NCI-H1092 treated with DMSO at 0.1 percent for 48 hours (cell line): ENCODE measurements around the gene ATXN1.
"Not testable (repeated sequence)": the region's sequence is repeated elsewhere in the genome, so short reads cannot be mapped to it uniquely, and the experiment has no call there.

Experiments used
- DNase-seq: peaks from one replicate; lab custom pipeline; 2025; lab: John Stamatoyannopoulos, UW

ATXN1 gene

GRCh38 chr6:16760516-16761470, at the start of gene ATXN1:
Gene ATXN1 (minus strand): TSS chr6:16761460.
- no peak for DNase-seq

DNA sequence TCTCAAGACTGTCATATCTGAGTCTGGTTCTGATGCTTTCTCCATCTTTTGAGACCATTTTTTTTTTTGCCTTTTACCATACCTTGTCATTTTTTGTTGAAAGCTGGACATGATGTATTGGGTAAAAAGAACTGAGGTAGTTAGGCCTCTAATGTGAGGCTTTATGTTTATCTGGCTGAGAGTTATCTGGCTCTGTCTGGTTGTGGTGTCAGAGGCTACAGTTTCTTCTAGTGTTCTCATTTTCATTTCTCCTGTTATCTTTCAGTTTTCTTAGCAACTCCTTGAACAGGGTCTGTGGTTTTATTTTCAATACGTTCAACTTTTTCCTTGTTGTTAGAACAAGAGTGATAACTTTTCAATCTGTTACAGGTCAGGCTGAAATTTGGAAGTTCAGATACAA, 49.2 kb upstream of the ATXN1 start:
- DNase-seq: no peak

GRCh38 chr6:16809753-16810358, 48.6 kb upstream of the ATXN1 start:
- no peak for DNase-seq

DNA sequence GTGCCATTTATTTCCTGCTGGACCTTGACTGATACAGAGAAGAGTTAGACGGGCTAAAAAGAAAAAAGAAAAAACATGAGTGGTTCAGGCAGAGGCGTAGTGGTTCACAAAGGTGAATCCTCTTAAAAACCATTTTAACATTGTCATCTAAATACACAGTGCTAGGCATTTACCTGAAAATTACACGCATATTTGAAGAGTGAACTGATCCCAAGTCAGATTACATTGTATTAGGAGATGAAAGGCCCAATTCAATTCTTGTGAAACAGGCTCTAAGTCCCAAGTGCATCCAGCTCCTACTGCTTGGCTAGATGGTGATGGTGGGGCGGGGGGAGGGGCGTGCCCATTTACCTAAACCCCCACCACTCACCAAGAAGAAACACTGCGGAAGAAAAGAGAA, 46.7 kb upstream of the ATXN1 start:
- no peak for DNase-seq

DNA sequence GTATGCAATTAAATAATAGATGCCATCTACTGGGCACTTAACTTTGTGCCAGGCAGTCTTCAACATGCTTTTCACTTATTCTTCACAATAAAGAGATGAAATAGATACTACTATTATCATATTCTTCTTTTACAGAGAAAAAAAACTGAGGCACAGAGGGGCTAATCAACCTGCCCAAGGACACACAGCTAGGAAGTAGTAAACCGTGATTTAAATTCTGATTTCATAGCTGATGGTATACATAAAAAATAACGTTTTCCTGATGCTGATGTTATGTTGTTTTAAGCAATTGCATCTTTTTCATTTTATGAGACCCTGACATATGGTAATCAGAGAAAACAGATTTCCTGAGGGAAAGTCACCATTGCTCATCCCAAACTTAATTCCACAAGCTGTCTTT, 45.1 kb upstream of the ATXN1 start:
- no peak for DNase-seq

- DNase-seq: no peak
Measured at GRCh38 chr6:16805243-16805950, 44.1 kb upstream of the ATXN1 start.

DNA sequence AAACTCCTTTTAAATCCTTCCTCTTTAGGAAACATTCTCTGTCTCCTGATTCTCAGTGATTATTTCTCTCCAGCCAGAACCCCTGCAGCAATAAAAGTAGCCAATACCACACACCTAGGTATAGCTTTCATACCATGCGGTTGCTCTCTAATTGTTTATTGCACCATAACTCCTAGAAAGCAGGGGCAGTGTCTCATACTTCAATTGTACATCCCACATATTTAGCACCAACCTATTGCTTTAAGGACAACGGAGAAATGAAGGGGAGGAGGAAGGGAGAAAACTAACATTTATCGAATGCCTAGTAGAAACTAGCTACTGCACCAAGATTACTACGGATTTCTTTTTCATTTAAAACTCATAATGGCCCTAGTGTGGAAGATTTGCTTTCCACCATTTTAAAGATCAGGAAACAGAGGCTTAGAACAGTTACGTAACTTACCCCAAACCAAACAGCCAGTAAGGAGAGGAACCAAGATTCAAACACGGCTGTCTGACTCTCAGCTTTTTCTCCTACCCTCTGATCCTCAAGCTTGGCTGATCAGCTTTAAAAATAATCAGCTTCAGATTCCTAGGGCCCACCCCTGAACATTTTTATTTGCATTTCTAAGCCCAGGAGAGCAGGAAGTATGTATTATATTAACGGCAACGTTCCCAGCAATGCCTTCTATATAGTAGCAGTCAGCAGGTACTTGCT, 43.4 kb upstream of the ATXN1 start:
- DNase-seq: no peak

- DNase-seq: no peak
Measured at GRCh38 chr6:16803294-16804200, 42.3 kb upstream of the ATXN1 start.

DNA sequence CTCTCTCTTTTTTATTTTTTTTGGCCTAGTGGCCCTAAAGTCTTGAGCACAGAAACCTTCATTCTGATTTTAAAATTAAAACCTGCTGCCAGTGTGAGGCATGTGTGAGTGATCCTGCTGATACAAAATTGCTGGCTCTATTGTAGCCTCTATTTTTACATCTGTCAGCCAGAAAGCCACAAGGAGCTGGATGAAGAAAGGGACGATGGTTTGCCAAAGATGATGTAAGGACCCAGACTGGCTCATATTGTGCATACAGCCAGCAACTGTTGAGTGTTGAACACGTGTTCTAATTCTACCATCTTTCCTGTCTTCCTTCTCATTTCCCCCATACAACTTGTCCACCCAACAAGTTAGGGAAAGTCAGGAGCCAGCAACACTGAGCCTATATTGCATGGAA, 40.8 kb upstream of the ATXN1 start:
- DNase-seq: no peak

DNA sequence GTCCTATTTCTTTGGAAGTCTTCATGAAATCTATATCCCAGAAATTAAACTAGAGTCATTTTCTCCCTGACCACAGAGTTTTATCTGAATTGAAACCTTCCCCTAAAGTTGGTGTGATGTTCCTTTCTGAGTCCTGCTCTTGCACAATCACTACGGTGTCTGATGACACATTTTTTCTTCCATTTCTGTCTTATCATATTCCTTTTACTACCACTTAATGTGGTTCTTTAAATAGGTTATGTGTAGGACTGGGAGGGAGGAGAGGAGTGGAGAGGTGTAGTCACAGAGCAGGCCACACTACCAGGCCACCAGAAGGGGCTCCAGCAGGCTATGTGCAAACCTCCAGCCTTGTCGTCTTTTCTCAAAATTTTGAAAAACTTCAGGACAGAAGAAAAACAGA, 39.7 kb upstream of the ATXN1 start:
- DNase-seq: no peak

DNA sequence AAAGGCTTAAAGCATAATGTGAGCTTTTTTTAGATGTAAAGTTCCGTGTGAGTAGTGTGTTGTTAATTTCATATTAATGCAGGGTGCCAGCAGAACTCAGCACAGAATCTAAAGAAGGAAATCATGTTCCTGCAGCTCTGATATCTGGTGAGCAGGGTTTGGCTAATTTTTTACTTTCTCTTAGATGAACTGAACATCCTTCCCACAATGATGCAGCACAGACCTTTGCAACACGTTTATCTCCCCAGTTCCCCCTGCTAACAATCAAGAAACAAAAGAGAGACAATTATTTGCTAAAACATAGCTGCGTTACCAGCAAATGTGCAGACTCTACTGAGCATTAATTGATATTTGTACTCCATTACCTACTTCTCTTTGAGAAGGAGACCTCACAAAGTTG, 39.1 kb upstream of the ATXN1 start:
- DNase-seq: no peak

DNA sequence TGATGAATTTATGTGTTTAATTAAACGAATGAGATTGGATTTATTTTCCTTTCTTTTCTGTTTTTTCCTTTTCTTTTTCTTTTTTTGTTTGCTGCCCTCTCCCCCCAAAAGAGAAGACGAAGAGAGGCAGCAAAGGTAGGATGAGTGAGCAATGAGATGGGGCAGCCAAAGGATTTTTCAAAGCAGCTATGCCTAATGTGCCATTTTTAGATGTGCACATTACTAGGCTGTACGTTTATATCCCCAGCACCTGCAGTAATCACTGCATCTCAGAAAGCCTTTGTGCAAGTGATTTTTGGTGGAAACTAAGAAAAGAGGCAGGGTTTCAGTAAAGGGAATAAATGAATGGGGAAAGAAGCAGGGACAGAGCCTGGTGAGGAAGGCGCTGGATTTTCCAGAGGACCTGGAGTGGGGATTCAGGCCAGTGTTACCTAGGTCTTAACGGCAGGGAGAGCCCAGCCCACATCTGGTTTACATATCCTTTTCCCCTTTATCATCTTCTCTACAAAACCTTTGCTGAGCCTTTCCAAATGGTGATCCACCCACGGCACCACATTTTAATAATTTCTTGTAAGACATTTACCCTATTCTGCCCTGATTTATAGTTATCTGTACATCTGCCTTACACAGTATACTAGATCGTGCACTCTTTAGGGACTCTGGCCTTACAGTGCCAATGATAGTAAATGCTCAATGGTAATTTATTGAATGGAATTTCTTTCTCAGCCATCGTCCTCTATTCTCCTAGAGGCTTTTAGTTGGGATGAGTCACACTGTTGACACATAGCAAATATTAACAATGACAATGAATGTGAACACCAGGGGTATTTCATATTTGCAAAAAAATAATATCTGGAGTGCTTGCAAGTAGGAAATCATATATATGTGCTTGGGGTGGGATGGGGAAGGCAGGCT, 38.3 kb upstream of the ATXN1 start:
- DNase-seq: no peak

DNA sequence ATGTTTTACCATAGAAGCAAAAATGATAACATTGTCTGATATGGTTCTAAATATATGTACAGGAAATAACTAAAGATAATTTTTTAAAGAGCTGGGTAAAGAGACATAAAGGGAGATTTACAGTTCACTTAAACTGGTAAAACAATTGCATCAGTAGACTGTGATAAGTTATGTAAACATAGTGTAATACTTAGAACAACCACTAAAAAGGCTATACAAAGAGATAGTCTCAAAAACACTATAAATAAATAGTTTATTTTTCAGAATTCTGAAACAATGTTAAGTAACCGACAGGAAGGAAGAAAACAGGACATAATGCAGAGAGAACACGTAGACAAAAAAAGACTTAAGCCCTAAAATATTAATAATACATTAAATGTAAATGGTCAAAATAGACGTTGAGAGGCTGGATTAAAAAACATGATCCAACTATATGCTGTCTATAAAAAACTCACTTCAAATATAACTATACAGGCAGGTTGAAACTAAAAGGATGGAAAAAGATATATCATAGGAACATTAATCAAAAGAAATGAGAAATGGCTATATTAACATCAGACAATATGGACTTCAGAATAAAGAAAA, 32.7 kb upstream of the ATXN1 start:
- no peak for DNase-seq

DNA sequence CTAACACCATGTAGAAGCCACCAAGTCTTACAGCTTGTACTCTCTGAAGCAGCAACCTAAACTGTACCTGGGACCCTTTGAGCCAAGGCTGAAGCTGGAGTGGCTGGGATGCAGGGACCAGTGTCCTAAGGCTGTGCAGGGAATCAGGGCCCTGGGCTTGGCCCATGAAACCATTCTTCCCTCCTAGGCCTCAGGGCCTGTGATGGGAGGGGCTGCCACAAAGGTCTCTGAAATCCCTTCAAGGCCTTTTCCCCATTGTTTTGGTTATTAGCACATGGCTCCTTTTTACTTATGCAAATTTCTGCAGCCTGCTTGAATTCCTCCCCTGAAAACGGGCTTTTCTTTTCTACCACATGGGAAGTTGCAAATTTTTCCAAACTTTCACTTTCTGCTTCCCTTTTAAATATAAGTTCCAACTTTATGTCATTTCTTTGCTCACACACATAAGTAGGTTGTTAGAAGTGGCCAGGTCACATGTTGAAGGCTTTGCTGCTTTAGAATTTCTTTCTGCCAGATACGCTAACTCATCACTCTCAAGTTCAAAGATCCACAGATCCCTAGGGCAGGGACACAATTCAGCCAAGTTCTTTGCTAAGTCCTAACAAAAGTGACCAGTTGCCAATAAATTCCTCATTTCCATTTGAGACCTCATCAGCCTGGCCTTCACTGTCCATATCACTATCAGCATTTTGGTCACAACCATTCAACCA, 28.2 kb upstream of the ATXN1 start:
- DNase-seq: no peak

- no peak for DNase-seq
Measured at GRCh38 chr6:16787128-16787682, 25.9 kb upstream of the ATXN1 start.

DNA sequence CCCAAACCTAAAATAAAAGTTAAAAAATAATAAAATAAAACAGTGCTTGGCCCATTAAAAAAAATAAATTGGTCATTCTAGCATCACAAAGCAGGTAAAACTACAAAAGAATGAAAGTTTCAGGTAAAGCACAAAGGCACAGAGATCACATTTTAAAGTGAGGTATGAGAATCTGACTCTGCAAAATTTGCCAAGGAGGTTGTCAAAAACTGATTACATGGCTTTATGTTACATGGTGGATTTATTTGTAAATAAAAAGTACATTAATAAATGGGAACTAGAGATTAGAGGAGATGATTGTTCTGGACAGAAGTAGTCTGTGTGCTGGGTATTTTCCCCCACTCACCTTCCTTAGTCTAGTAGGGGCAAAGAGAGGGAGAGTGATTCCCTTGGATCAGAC, 24.2 kb upstream of the ATXN1 start:
- no peak for DNase-seq

GRCh38 chr6:16784957-16785356, 23.7 kb upstream of the ATXN1 start:
- not testable (repeated sequence) for DNase-seq

- no peak for DNase-seq
Measured at GRCh38 chr6:16783952-16784565, 22.8 kb upstream of the ATXN1 start.
